Esophagus (tissue), 2 donors: Measurements from ENCODE around the gene DNER. TPM values are rescaled to one million over a fixed set of nuclear protein-coding genes. Genes with fewer than 3 reads are reported as not detected.
"Not testable (repeated sequence)": the region's sequence is repeated elsewhere in the genome, so short reads cannot be mapped to it uniquely, and the experiment has no call there.

ENCODE experiments used
- H3K27ac ChIP-seq, 2 donors: one replicate each; pipeline ENCODE4 v1.5.1; 2013; ENCODE audit warnings: low read depth in 2 of 2, mild to moderate bottlenecking in 2 of 2, inconsistent platforms in 1 of 2, low read length in 1 of 2, moderate library complexity in 1 of 2
- H3K27me3 ChIP-seq, 2 donors: one replicate each; pipeline ENCODE4 v1.6.1; 2013; ENCODE audit warnings: low read length in 2 of 2, control low read depth in 1 of 2, mild to moderate bottlenecking in 1 of 2; ENCODE audit not compliant: insufficient read depth in 2 of 2, control insufficient read depth in 1 of 2
- H3K36me3 ChIP-seq, 2 donors: one replicate each; pipeline ENCODE4 v1.6.1; 2013; ENCODE audit warnings: low read length in 1 of 2; ENCODE audit not compliant: control insufficient read depth in 2 of 2, insufficient read depth in 2 of 2
- H3K4me1 ChIP-seq, 2 donors: one replicate each; pipeline ENCODE4 v1.6.1; 2013; ENCODE audit warnings: low read length in 1 of 2; ENCODE audit not compliant: control insufficient read depth in 2 of 2, insufficient read depth in 2 of 2
- H3K4me3 ChIP-seq, 2 donors: one replicate each; pipeline ENCODE4 v1.5.1; 2013; ENCODE audit warnings: low read length in 2 of 2, mild to moderate bottlenecking in 2 of 2, low read depth in 1 of 2, moderate library complexity in 1 of 2
- H3K9me3 ChIP-seq, 2 donors: one replicate each; pipeline ENCODE4 v1.6.1; 2013; ENCODE audit warnings: mild to moderate bottlenecking in 2 of 2, low read depth in 1 of 2, low read length in 1 of 2, moderate library complexity in 1 of 2; ENCODE audit not compliant: control insufficient read depth in 2 of 2, insufficient read depth in 1 of 2
- WGBS, 2 donors: extraction: QIAGEN DNeasy Blood & Tissue Kit; methylation state at CpG; one replicate each; pipeline ENCODE4 v1.1.7; 2013; 5-methylcytosine and 5-hydroxymethylcytosine counted together
- polyA plus RNA-seq, 2 donors: library from polyadenylated mRNA; stranded (reverse); fragments of 200-250 nt; gene quantifications; one replicate each; pipeline ENCODE4 v1.2.3, GENCODE V29; 2013
- donor health status: healthy with polysubstance abuse.
- donor health status: Bipolar disorder and iron deficiency.

Gene DNER
- polyA plus RNA-seq, 2 donors = 0.24 to 0.29 TPM

- Histone ChIP-seq H3K27ac (no peak overlapping the region), H3K4me3 (no peak overlapping the region), H3K9me3 (peaks cover 2 to 5% of the 10 kb centered on the region in 2 donors), H3K4me1 (no peaks in the 10 kb centered on the region), H3K27me3 (no peaks in the 10 kb centered on the region), H3K36me3 (no peaks in the 10 kb centered on the region)
- 48 to 72% methylated on average over 1 of the region's 1 CpG for WGBS, 2 donors
Measured at GRCh38 chr2:229734410-229734809, 20.1 kb upstream of the DNER start.

- Histone ChIP-seq H3K4me1 (no peaks in the 10 kb centered on the region), H3K9me3 (peaks cover 0 to 5% of the 10 kb centered on the region in 2 donors), H3K27me3 (no peaks in the 10 kb centered on the region), H3K36me3 (no peaks in the 10 kb centered on the region), H3K27ac (no peak overlapping the region), H3K4me3 (no peak overlapping the region)
- 70 to 79% methylated on average over 6 of the region's 6 CpGs for WGBS, 2 donors
Measured at GRCh38 chr2:229733611-229734245, 19.4 kb upstream of the DNER start.

GRCh38 chr2:229732897-229733296, 18.5 kb upstream of the DNER start:
- 91 to 94% methylated on average over 6 of the region's 6 CpGs for WGBS, 2 donors
- Histone ChIP-seq H3K9me3 (peaks cover 0 to 5% of the 10 kb centered on the region in 2 donors), H3K4me3 (no peak overlapping the region)

GRCh38 chr2:229731916-229732315, 17.6 kb upstream of the DNER start:
- Histone ChIP-seq H3K27ac (no peak overlapping the region), H3K9me3 (peaks cover 0 to 5% of the 10 kb centered on the region in 2 donors), H3K36me3 (no peaks in the 10 kb centered on the region), H3K4me3 (no peak overlapping the region), H3K4me1 (no peaks in the 10 kb centered on the region), H3K27me3 (no peaks in the 10 kb centered on the region)
- 48% methylated on average over 4 of the region's 4 CpGs for WGBS, 2 donors

More at GRCh38 chr2:229732897-229733296, 18.5 kb upstream of the DNER start:
- H3K4me1 ChIP-seq = no peaks in the 10 kb centered on the region
- no peak overlapping the region for H3K27ac ChIP-seq
- H3K27me3 ChIP-seq = no peaks in the 10 kb centered on the region
- no peaks in the 10 kb centered on the region for H3K36me3 ChIP-seq

- H3K4me3 ChIP-seq = no peak overlapping the region
- no peaks in the 10 kb centered on the region for H3K4me1 ChIP-seq
- H3K27me3 ChIP-seq = no peaks in the 10 kb centered on the region
- WGBS, 2 donors = 79 to 83% methylated on average over 5 of the region's 5 CpGs
- peaks cover 0 to 5% of the 10 kb centered on the region in 2 donors for H3K9me3 ChIP-seq
- no peak overlapping the region for H3K27ac ChIP-seq
- no peaks in the 10 kb centered on the region for H3K36me3 ChIP-seq
Measured at GRCh38 chr2:229731363-229731762, 17.0 kb upstream of the DNER start.

- Histone ChIP-seq H3K4me3 (no peak overlapping the region), H3K36me3 (no peaks in the 10 kb centered on the region), H3K27ac (no peak overlapping the region), H3K4me1 (no peaks in the 10 kb centered on the region), H3K27me3 (no peaks in the 10 kb centered on the region), H3K9me3 (no peaks in the 10 kb centered on the region)
Measured at GRCh38 chr2:229728370-229728769, 14.0 kb upstream of the DNER start.

GRCh38 chr2:229726643-229727042, 12.3 kb upstream of the DNER start:
- 77 to 82% methylated on average over 2 of the region's 2 CpGs for WGBS, 2 donors
- no peak overlapping the region for H3K4me3 ChIP-seq
- no peak overlapping the region for H3K27ac ChIP-seq
- H3K27me3 ChIP-seq = no peaks in the 10 kb centered on the region
- H3K9me3 ChIP-seq = no peaks in the 10 kb centered on the region
- H3K36me3 ChIP-seq = no peaks in the 10 kb centered on the region
- H3K4me1 ChIP-seq = no peaks in the 10 kb centered on the region

- Histone ChIP-seq H3K36me3 (no peaks in the 10 kb centered on the region), H3K9me3 (no peaks in the 10 kb centered on the region), H3K27ac (no peak overlapping the region), H3K4me1 (no peaks in the 10 kb centered on the region), H3K27me3 (no peaks in the 10 kb centered on the region), H3K4me3 (no peak overlapping the region)
- 55 to 57% methylated on average over 7 of the region's 7 CpGs for WGBS, 2 donors
Measured at GRCh38 chr2:229725716-229726574, 11.6 kb upstream of the DNER start.

GRCh38 chr2:229723192-229723591, 8.8 kb upstream of the DNER start:
- H3K9me3 ChIP-seq, H3K27ac ChIP-seq, H3K36me3 ChIP-seq, H3K27me3 ChIP-seq, H3K4me1 ChIP-seq, H3K4me3 ChIP-seq: not testable (repeated sequence)
- whole genome bisulfite sequencing, 2 donors = 81 to 85% methylated on average over 3 of the region's 3 CpGs
